T-cell (primary cell): ENCODE measurements around the gene STXBP5. TPM values are rescaled to one million over a fixed set of nuclear protein-coding genes. Genes with fewer than 3 reads are reported as not detected.
A peak's percentile ranks its signal among the peaks of the same experiment; 100 is the strongest.

Source experiments
- ATAC-seq, 4 experiments: fragments of 200-7000 bp in 3 of 4; fragments of 150-1000 bp in 1 of 4; cut with Tn5 transposase; replicated peaks in 1 of 4; 1 replicate in 3 of 4; 2 replicates in 1 of 4; pipeline ENCODE4 v1.10.0; 2021; ENCODE audit warnings: moderate library complexity in 3 of 4, mild to moderate bottlenecking in 2 of 4, moderate number of reproducible peaks in 1 of 4
- CTCF ChIA-PET, 2 donors: fragments of 300-600 bp; sonication (Branson Sonifier 250); formaldehyde crosslinking; loops; one replicate each; lab custom pipeline; 2022; ENCODE audit warnings: antibody characterized with exemption in 2 of 2; lab: Charles Lee
- POLR2A ChIA-PET, 2 donors: fragments of 300-600 bp; sonication (Branson Sonifier 250); formaldehyde crosslinking; loops; one replicate each; lab custom pipeline; 2022; ENCODE audit warnings: antibody characterized with exemption in 2 of 2; lab: Charles Lee
- DNase-seq, 35 experiments: peaks; one replicate each; pipeline versions ENCODE4 v3.0.0 to v3.0.0-alpha.2; 2013 to 2023
- H3K27ac ChIP-seq: one replicate; pipeline ENCODE4 v1.5.1; 2013; ENCODE audit warnings: low read length
- H3K27me3 ChIP-seq, 2 experiments: replicated peaks in 1 of 2; 1 replicate in 1 of 2; 2 replicates in 1 of 2; pipeline versions ENCODE4 v1.6.1 to v1.7.0; 2013; ENCODE audit warnings: low read length in 1 of 2, mixed read lengths in 1 of 2; ENCODE audit not compliant: control insufficient read depth in 2 of 2, insufficient read depth in 2 of 2; ENCODE audit errors: extremely low read depth in 1 of 2
- H3K36me3 ChIP-seq, 2 donors: 1 replicate in 1 of 2; 2 replicates in 1 of 2; pipeline versions ENCODE4 v1.6.1 to v1.7.0; 2013; ENCODE audit warnings: low read length in 1 of 2; ENCODE audit not compliant: control insufficient read depth in 2 of 2, insufficient read depth in 1 of 2; ENCODE audit errors: extremely low read depth in 1 of 2
- H3K4me1 ChIP-seq, 2 experiments: 1 replicate in 1 of 2; 2 replicates in 1 of 2; pipeline versions ENCODE4 v1.6.1 to v1.7.0; 2013; ENCODE audit warnings: low read length in 2 of 2, mixed read lengths in 1 of 2; ENCODE audit not compliant: insufficient read depth in 2 of 2, control insufficient read depth in 1 of 2; ENCODE audit errors: extremely low read depth in 1 of 2
- H3K4me3 ChIP-seq, 2 donors: 1 replicate in 1 of 2; 2 replicates in 1 of 2; pipeline versions ENCODE4 v1.5.1 to v1.7.0; 2013; ENCODE audit warnings: mild to moderate bottlenecking in 2 of 2, low read length in 1 of 2, moderate library complexity in 1 of 2; ENCODE audit not compliant: control insufficient read depth in 1 of 2; ENCODE audit errors: extremely low read depth in 1 of 2
- H3K9me3 ChIP-seq: 2 replicates; pipeline ENCODE4 v1.7.0; 2013
- H3K27ac Mint-ChIP-seq, 2 donors: one replicate each; pipeline ENCODE4 v1.8.0; 2020 to 2021; ENCODE audit warnings: mild to moderate bottlenecking in 2 of 2, mixed read lengths in 2 of 2
- H3K27me3 Mint-ChIP-seq, 2 donors: one replicate each; pipeline ENCODE4 v1.8.0; 2021 to 2022; ENCODE audit warnings: mixed read lengths in 2 of 2
- H3K36me3 Mint-ChIP-seq: one replicate; pipeline ENCODE4 v1.8.0; 2021; ENCODE audit warnings: mixed read lengths
- H3K4me1 Mint-ChIP-seq, 3 donors: one replicate each; pipeline ENCODE4 v1.8.0; 2020 to 2022; ENCODE audit warnings: mixed read lengths in 3 of 3, mild to moderate bottlenecking in 1 of 3
- H3K4me3 Mint-ChIP-seq, 3 donors: one replicate each; pipeline ENCODE4 v1.8.0; 2020 to 2022; ENCODE audit warnings: mild to moderate bottlenecking in 3 of 3, mixed read lengths in 3 of 3, moderate library complexity in 3 of 3
- H3K9me3 Mint-ChIP-seq, 3 donors: one replicate each; pipeline ENCODE4 v1.8.0; 2020 to 2022; ENCODE audit warnings: mixed read lengths in 3 of 3
- WGBS: methylation state at CpG from one replicate; pipeline ENCODE4 v1.1.5; 2013; ENCODE audit warnings: missing lambda C conversion rate; ENCODE audit not compliant: insufficient coverage; 5-methylcytosine and 5-hydroxymethylcytosine counted together
- total RNA-seq, 35 experiments: library from RNA in 6 of 35; stranded (reverse) in 6 of 35; fragments of 120-200 nt in 1 of 35; gene quantifications; one replicate each; pipeline versions ENCODE4 v1.2.1 to v1.2.4 and lab custom pipeline; 2013 to 2026

Gene STXBP5
- total RNA-seq, 5 donors from 2014 or later (not counting 1 experiment from before 2014, with no cell fraction given), result 24.1 to 35.4 (median 27.8) TPM

DNA sequence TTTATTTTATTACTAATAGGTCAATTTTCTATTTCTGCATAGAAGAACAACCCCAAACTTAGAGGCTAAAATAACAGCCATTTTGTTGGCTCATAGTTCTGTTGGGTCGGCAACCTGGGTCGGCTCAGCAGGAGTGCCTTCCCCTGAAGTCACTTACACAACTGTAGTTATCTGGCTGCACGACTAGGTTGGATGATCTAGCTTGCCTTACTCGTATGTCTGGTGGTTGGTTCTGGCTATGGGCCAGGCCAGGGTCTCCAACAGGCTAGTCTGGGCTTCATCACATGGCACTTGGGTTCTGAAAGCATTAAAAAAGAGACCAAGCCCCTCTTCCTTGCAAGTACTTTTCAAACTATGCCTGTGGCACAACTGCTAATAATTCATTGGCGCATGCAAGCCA, 53.5 kb downstream of the STXBP5 start:
- ChIA-PET POLR2A (no interaction called here), CTCF (interaction anchor here (0.6 kb wide), 2 partner anchors 8 to 50 kb away, joined by 3 read pairs; no protein-coding TSS in a partner anchor)
- WGBS, result 92% methylated on average over 4 of the region's 5 CpGs

DNA sequence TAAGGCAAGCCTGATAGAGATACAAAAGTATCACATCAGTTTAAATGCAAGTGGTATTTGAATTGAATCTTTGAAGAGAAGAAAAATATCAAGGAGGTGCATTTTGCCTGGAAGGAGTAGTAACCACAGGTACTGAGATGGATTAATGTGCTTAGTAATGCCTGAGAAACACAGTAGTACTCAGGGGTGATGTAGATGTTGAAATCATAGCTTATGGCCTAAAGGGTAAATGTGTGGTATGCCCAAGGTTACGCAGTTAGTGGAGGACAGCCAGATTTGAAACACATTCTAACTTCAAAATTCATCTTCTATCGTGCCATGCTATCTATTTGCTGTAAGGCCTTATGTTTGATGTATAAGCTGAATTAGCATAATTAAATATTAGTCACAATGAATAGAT, 55.9 kb downstream of the STXBP5 start:
- CTCF ChIA-PET, result no interaction called here
- ATAC-seq, result no peak
- WGBS, result no CpG with 5 or more reads among the region's 2 CpGs

More for the DNA sequence above, 53.5 kb downstream of the STXBP5 start:
- Mint-ChIP-seq H3K36me3 (peaks cover 17% of the 10 kb centered on the region), H3K27ac (no peak overlapping the region), H3K27me3 (no peaks in the 10 kb centered on the region), H3K9me3 (peaks cover 0 to 4% (median 0%) of the 10 kb centered on the region in 3 donors), H3K4me3 (no peak overlapping the region), H3K4me1 (peaks cover 8 to 24% (median 8%) of the 10 kb centered on the region in 3 donors)
- ATAC-seq (no peak), DNase-seq (no peak)
- Histone ChIP-seq H3K4me3 (no peak overlapping the region), H3K36me3 (no peaks in the 10 kb centered on the region), H3K4me1 (peaks cover 0 to 2% of the 10 kb centered on the region in 2 experiments), H3K27ac (no peak overlapping the region), H3K9me3 (no peaks in the 10 kb centered on the region), H3K27me3 (no peaks in the 10 kb centered on the region)

DNA sequence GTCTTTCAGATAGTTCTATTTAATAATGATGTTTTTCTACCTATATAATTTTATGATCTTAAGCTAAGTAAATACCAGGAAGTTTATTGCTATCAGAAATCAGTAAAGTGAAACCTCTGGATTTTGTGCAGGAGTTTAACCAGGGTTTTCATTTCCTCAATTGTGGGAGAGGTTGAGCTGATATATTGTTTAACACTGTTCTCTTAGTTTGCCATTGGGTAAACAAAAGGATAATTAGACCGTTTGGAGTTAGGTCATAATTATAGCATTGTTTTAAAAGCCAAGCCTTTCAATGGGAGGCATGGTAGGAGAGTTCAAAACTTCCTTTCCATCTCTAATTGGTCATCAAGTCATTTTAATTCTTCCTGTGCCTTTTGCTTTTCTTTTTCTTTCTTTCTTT, 58.7 kb downstream of the STXBP5 start:
- WGBS, result no CpG with 5 or more reads among the region's 1 CpG
- no peak overlapping the region for H3K27ac Mint-ChIP-seq

More for the DNA sequence above, 55.9 kb downstream of the STXBP5 start:
- Mint-ChIP-seq H3K4me3 (no peak overlapping the region), H3K36me3 (peaks cover 18% of the 10 kb centered on the region), H3K4me1 (peaks cover 3 to 19% (median 5%) of the 10 kb centered on the region in 3 donors), H3K9me3 (no peaks in the 10 kb centered on the region), H3K27ac (no peak overlapping the region), H3K27me3 (no peaks in the 10 kb centered on the region)
- Histone ChIP-seq H3K4me1 (peaks cover 0 to 2% of the 10 kb centered on the region in 2 experiments), H3K4me3 (no peak overlapping the region), H3K9me3 (no peaks in the 10 kb centered on the region), H3K36me3 (no peaks in the 10 kb centered on the region), H3K27me3 (no peaks in the 10 kb centered on the region), H3K27ac (no peak overlapping the region)
- DNase-seq, result no peak
- POLR2A ChIA-PET, result no interaction called here

DNA sequence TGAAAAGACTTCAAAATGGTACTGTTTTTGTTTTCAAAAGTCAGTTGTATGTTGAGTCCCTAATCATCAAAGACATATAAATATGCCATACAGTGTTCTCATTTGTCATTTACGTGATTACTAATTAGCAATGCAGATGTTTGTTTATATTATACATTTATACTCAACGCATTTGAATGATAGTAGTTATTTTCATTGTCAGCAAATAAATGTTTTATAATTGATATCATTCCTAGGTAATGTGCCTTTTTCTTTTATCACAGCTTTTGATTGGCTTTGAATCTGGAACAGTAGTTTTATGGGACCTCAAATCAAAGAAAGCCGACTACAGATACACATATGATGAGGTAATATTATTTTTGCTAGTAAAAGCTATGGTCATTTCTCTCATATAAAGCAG, 62.6 kb downstream of the STXBP5 start:
- Histone ChIP-seq H3K4me3 (no peak overlapping the region), H3K36me3 (peaks cover 0 to 21% of the 10 kb centered on the region in 2 donors), H3K27me3 (no peaks in the 10 kb centered on the region), H3K9me3 (no peaks in the 10 kb centered on the region), H3K27ac (no peak overlapping the region), H3K4me1 (no peaks in the 10 kb centered on the region)
- ATAC-seq (no peak), DNase-seq (no peak)
- Mint-ChIP-seq H3K4me3 (no peak overlapping the region), H3K4me1 (peaks cover 0 to 6% (median 3%) of the 10 kb centered on the region in 3 donors), H3K36me3 (peaks cover 61% of the 10 kb centered on the region), H3K9me3 (no peaks in the 10 kb centered on the region), H3K27ac (no peak overlapping the region), H3K27me3 (no peaks in the 10 kb centered on the region)
- ChIA-PET POLR2A (no interaction called here), CTCF (no interaction called here)
- WGBS, result no CpG with 5 or more reads among the region's 3 CpGs

More for the DNA sequence above, 58.7 kb downstream of the STXBP5 start:
- Mint-ChIP-seq H3K9me3 (no peaks in the 10 kb centered on the region), H3K36me3 (peaks cover 37% of the 10 kb centered on the region), H3K4me1 (peaks cover 3 to 11% (median 10%) of the 10 kb centered on the region in 3 donors), H3K27me3 (no peaks in the 10 kb centered on the region), H3K4me3 (no peak overlapping the region)
- peaks cover 0 to 11% of the 10 kb centered on the region in 2 donors for H3K36me3 ChIP-seq
- H3K27ac ChIP-seq, result no peak overlapping the region
- ChIA-PET CTCF (interaction anchor here in 1 of 2 donors (1.1 kb wide), 1 partner anchor 10 kb away, joined by 4 read pairs; no protein-coding TSS in a partner anchor), POLR2A (no interaction called here)
- DNase-seq (no peak), ATAC-seq (no peak)
- H3K27me3 ChIP-seq, result no peaks in the 10 kb centered on the region
- no peaks in the 10 kb centered on the region for H3K9me3 ChIP-seq
- H3K4me3 ChIP-seq, result no peak overlapping the region
- H3K4me1 ChIP-seq, result no peaks in the 10 kb centered on the region

DNA sequence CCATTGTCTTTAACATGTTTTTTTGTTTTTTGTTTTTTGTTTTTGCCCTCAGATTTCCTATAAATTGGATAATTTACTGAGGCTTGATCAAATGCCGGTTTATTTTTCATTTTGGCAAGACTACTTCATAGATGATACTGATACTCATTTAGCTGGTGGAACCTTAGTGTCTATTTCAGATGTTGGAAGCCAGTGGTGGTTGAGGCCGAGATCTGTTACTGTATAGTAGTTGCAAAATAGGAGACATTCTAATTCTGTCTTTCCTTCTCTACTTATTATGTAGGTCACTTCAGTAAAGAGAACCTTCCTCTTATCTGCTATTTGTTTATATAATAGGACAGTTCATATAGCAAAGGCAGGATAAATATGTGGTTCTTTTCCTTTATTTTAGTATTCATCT, 63.4 kb downstream of the STXBP5 start:
- DNase-seq (no peak), ATAC-seq (no peak)
- Mint-ChIP-seq H3K27ac (peak overlapping the region in 1 of 2 donors; percentile 3), H3K9me3 (no peaks in the 10 kb centered on the region), H3K4me1 (peaks cover 0 to 6% (median 3%) of the 10 kb centered on the region in 3 donors), H3K36me3 (peaks cover 67% of the 10 kb centered on the region), H3K27me3 (no peaks in the 10 kb centered on the region), H3K4me3 (no peak overlapping the region)
- no peak overlapping the region for H3K27ac ChIP-seq
- WGBS, result no CpG with 5 or more reads among the region's 2 CpGs
- no peaks in the 10 kb centered on the region for H3K9me3 ChIP-seq
- H3K36me3 ChIP-seq, result peaks cover 0 to 21% of the 10 kb centered on the region in 2 donors
- ChIA-PET CTCF (no interaction called here), POLR2A (no interaction called here)
- H3K4me1 ChIP-seq, result no peaks in the 10 kb centered on the region
- no peak overlapping the region for H3K4me3 ChIP-seq
- H3K27me3 ChIP-seq, result no peaks in the 10 kb centered on the region

DNA sequence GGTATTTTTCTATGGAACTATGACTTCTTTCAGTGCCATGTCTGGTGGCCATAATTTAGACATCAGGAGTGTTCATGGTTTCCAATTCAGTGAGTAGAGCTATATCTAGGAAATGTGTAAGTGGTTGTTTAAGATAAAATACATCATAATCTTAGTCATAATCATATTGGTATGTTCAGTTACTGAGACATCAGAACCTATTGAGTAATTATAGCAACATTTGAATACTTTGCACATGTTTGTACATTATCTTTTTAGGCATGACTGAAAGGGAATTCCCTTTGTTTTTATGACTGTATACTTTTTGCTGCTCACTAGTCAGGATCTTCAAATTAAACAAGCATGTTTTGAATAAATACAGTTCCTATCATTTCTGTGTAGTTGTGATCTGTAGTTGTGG, 64.0 kb downstream of the STXBP5 start:
- Mint-ChIP-seq H3K27ac (no peak overlapping the region), H3K4me1 (peaks cover 0 to 6% (median 3%) of the 10 kb centered on the region in 3 donors), H3K4me3 (no peak overlapping the region), H3K9me3 (no peaks in the 10 kb centered on the region), H3K36me3 (peaks cover 73% of the 10 kb centered on the region), H3K27me3 (no peaks in the 10 kb centered on the region)
- H3K4me3 ChIP-seq, result no peak overlapping the region
- H3K27me3 ChIP-seq, result no peaks in the 10 kb centered on the region
- no peaks in the 10 kb centered on the region for H3K9me3 ChIP-seq
- CTCF ChIA-PET, result no interaction called here
- H3K4me1 ChIP-seq, result no peaks in the 10 kb centered on the region
- POLR2A ChIA-PET, result no interaction called here
- no peak for DNase-seq
- no peak for ATAC-seq
- H3K36me3 ChIP-seq, result peaks cover 2 to 21% of the 10 kb centered on the region in 2 donors
- no peak overlapping the region for H3K27ac ChIP-seq
